A549 (cell line): ENCODE measurements around the gene NIPAL1.

Experiments used
- BCL3 ChIP-seq: fragments of >200 bp; sonication (Bioruptor Twin); formaldehyde crosslinking; IDR thresholded peaks from 3 replicates; pipeline ENCODE4 v1.6.1; 2016
- CBX8 ChIP-seq: fragments of 200-600 bp; sonication (generic); IDR thresholded peaks from 2 replicates; pipeline ENCODE4 v1.6.1; 2016
- CTCF ChIP-seq: fragments of >200 bp; sonication (Bioruptor Twin); formaldehyde crosslinking; IDR thresholded peaks from 3 replicates; pipeline ENCODE4 v1.5.1; 2016
- MAX ChIP-seq: IDR thresholded peaks from 2 replicates; pipeline ENCODE4 v1.6.1; 2012
- NR3C1 ChIP-seq: fragments of >200 bp; sonication (Bioruptor Twin); formaldehyde crosslinking; IDR thresholded peaks from 3 replicates; pipeline ENCODE4 v1.6.1; 2017
- POLR2A ChIP-seq: IDR thresholded peaks from 2 replicates; pipeline ENCODE4 v1.6.1; 2012; ENCODE audit warnings: mild to moderate bottlenecking, low read length
- RAD21 ChIP-seq, 2 experiments: fragments of >200 bp in 1 of 2; sonication (Bioruptor Twin) in 1 of 2; formaldehyde crosslinking in 1 of 2; IDR thresholded peaks in 1 of 2; conservative IDR thresholded peaks in 1 of 2; 2 replicates in 1 of 2; 3 replicates in 1 of 2; pipeline ENCODE4 v1.6.1; 2012 to 2018; ENCODE audit warnings: inconsistent platforms in 1 of 2
- REST ChIP-seq: fragments of 200-600 bp; sonication (generic); IDR thresholded peaks from 2 replicates; pipeline ENCODE4 v1.6.1; 2016; ENCODE audit warnings: antibody characterized with exemption, mild to moderate bottlenecking, moderate library complexity
- SREBF2 ChIP-seq: fragments of 450-650 bp; IDR thresholded peaks from 2 replicates; pipeline ENCODE4 v1.6.1; 2014; ENCODE audit warnings: mild to moderate bottlenecking, moderate library complexity

GRCh38 chr4:47968847-47969246, 47.7 kb upstream of the NIPAL1 start:
- TF ChIP-seq CTCF, result no peak
- no peak for TF ChIP-seq SREBF2
- TF ChIP-seq MAX, result no peak
- no peak for TF ChIP-seq POLR2A
- no peak for TF ChIP-seq RAD21 (conservative IDR thresholded peaks at IDR 0.05 in 1 of 2, IDR thresholded peaks at IDR 0.05 in 1 of 2)
- no peak for TF ChIP-seq CBX8
- no peak for TF ChIP-seq BCL3
- TF ChIP-seq REST, result no peak
- no peak for TF ChIP-seq NR3C1
